HL-60/S4 treated with retinoic acid at 250 ng/mL for 4 days and 3 days (cell line): ENCODE measurements around the gene BTRC.
"Not testable (repeated sequence)": the region's sequence is repeated elsewhere in the genome, so short reads cannot be mapped to it uniquely, and the experiment has no call there.

Experiments used
- in situ Hi-C: fragments of 300-500 bp; cut with MboI; formaldehyde crosslinking; loops from 2 replicates; pipeline ENCODE4 v1.7.0; 2022; ENCODE audit warnings: low sequenced_read_pairs

The BTRC gene

DNA sequence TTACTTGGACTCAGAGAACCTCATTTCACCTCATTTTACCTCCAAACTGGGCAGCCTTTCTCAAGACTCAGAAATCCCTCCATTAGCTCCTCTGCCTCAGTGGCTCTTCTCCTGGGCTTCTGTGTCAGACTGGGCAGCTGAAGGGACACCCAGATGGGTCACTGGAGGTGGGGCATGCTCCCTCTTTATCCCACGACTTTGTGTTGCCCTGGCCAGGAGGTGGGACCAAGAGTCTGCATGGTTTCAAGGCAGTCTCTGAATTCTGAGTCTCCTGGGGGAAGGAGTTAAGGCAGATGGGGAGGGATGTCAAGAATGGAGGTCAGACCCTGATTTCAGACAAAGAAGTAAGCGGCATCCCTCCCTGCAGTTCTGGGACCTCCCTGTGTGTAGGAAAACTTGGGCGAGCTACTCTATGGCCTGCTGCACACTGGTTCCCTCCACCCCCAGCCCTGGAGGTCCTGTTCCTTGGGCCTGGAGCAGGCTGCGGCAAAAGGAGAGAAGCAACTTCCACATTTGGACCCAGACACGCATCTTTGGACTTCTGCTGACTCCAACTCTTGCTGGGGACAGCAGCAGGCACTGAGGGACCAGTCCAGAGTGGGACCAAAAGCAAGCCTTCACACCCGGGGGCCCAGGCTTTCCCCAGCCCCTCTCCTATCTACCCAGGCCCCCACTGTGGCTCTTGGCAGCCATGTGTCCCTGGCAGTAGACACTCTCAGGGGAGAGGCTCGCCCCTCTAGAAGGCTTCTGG, 223.3 kb downstream of the BTRC start:
- in situ Hi-C loops, result no loop called here

DNA sequence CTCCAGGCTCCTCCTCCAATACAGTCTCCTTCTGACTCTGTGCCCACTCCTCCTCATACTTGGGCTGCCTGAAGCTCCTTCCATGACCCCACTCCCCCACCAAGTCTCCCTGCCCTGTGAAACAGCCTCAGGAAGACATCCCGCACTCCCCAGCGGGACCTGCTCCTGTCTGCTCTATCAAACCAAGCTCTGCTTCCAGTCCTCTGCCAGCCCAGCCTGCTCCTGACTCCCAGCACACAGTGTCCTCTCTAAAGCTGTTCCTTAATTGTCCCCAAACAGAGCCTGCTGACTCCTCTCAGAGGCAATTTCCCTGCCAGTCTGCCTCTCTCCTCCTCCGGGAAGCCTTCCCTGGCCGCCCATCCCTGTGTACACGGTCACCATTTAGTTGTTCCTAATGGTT, 224.2 kb downstream of the BTRC start:
- in situ Hi-C loops, result no loop called here

DNA sequence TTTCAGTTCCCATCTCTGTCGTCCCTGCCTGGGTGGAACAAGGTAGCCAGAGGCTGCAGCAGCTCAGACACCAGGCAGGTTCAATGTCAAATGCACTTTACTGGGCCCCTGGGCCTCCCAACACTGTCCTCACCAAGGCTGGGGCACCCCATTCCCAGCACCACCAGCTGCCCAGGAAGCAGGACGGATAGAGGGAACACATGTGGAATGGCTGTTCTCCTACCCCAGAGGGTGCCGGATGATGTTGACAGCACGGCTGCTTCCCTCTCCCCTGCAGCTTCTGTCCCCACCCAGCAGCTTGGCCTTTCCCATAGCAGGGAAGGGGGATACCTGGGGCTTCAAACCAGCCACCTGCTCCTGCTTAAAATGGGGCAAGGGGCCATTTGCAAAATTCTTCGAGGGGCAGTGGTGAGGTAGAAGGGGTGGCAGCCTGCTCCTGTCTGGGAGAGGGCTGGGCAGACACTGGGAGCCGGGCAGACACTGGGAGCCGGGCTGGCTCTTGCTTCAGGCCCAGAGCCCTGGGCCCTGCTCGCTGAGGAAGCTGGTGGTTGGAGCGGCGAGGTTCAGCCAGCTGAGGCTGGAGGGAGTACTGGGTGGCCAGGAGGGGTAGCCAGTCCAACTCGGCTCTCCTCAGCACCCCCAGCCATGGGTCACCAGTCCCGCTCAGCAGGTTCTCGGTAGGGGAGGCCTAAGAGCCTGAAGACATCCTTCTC, 225.0 kb downstream of the BTRC start:
- in situ Hi-C loops, result no loop called here

DNA sequence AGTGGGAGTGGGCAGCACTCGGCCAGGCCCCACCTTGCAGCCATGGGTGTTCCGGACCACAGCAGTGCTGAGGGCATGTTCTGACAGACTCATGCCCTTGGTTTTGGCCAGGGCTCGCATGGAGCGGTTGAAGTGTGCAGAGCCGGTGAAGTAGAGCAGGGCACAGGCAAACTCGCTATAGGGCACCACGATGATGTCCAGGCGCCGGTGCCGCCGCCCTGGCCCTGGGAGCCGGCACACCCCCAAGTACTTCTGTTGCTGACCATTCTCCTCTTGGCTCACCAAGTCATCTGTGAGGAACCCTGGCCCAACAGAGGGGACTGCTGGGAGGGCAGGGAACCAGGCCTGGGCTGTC, 225.5 kb downstream of the BTRC start:
- in situ Hi-C loops, result no loop called here

DNA sequence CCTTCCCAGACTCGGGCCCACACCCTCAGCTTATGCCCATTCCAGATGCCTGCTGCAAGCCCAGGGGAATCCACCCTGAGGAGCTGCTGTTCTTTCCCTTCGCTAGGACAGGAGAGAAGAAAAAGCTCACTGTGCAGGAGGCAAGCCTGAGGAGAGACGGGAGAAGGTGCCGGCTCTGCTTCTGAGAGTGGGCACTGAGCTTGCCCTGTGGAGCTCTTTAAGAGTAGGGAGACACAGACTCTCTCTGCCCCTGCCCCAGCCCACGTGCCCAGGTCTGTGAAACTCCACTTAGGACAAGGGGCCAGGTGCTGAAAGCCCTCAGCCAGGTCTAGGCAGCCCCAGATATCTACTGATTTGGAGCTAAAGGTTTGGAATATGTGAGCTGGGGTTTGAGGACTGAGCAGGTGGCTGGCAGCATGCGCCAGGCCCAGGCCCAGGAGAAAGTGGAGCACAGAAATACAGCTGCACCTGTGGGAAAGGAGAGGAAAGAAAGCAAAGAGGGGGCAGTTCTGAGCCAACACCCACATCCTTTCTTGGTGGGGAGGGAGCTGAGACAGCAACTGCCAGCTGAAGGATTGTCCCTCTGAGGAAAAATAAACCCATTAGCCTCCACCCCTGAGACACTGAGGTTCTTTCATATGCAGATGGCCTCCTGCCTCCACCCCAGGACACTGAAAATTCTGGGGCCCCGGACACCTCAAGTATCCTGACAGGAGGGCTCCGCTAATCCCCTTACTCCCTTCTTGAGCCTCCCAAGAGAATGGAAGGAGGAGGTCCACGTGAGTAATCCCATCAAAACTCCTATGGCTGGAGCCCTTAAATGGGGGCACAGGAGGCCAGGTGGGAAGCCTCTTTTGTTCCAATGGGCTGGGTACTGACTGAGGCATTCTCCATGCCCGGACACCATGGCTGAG, 226.8 kb downstream of the BTRC start:
- in situ Hi-C loops, result no loop called here

DNA sequence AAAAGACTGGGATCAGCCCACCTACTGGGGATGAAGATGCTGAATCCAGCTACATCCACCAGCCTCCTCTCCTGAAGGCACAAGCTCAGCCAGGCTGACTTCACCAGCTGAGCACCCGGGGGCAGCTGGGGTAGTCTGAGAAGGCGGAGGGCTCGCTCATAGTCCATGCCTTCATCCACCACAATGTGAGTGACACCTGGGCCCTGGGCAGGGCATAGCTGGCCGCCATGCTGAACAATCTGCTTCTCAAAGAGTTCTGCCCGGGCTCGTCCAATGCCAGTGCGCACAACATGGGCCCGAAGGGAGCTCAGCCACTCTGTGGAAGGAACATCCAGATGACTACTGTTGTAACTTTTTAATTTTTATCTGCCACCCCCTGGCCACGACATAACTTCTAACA, 231.9 kb downstream of the BTRC start:
- in situ Hi-C loops, result no loop called here

DNA sequence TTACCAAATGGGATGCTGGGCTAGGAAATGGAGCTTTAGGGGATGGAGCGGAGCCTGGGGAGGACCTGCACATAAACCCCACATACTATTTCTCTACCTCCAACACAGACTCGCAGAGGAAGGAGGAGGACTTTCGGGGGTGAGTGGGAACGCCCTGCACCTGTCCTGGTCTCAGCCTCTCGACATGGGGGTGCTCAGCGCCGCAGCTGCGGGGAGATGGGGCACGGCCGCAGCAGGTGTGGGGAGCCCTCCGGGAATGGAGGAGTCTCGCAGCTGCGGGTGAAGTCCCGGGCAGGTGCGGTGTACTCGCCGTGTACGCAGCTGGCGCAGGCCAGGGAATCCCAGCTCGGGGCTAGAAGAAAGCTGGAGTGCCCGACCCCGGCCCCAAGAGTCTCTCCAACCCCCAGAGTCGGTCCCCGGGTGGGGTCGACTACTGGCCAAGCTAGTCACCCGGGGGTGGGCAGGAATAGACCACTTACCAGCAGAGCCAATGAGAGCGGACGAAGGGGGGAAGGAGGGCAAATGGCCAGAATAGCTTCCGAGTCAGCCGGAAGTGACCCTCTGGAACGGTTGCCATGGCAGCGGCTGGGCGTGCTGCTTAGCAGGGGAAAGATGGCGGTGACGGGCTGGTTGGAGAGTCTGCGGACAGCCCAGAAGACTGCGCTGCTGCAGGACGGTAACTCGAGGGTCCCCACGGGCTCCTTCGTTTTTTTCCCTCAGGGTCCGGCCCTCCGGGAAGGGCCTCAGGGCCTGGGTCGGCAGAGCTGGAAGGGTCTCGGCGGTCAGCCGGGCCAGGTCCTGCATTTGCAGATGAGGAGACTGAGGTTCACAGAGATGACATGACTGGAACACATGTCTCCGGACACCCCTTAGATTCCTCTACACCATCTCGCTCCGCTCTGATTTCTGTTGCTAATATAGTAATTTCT, 234.0 kb downstream of the BTRC start, which contains the start of the genes DPCD and POLL:
TSS of gene DPCD (plus strand) at position 597 of the 929 bp plus-strand sequence. CDS start at position 613, 16 bp downstream.
TSS of gene POLL (minus strand) at position 533 of the 929 bp plus-strand sequence. CDS start 897 bp downstream, outside the sequence.
- in situ Hi-C loops, result no loop called here

DNA sequence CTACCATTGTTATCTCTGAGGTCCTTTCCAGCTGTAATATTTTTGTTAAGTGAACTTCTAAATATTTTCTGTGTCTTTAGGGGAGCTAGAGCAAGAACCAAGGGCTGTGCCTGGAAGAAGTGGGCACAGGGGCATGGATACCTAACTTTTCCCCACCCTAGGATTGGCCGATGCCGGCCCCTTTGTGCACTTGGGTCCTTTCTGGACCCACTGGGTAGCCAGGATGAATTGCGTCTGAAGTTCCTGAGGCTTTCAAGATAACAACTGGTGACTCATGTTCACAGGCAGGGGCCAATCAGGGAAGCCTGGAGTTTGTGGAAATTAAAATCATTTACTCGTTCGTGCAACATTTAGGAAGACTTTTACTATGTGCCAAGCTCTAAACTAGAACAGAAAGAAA, 234.9 kb downstream of the BTRC start:
- in situ Hi-C loops, result no loop called here

DNA sequence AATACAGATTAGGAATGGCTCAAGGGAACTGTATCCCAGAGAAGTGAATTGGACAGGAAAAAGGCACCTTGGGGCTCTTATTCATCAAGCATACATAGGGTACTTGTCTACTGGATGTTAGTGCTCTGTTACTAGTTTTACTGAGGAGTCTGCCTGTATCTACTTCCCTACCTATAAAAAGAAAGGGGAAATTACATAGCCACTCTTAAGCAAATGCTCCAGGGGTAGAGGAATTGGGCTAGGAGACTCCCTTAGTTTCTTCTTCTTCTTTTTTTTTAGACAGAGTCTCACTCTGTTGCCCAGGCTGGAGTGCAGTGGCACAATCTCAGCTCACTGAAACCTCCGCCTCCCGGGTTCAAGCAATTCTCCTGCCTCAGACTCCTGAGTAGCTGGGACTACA, 239.4 kb downstream of the BTRC start:
- in situ Hi-C loops, result not testable (repeated sequence)

DNA sequence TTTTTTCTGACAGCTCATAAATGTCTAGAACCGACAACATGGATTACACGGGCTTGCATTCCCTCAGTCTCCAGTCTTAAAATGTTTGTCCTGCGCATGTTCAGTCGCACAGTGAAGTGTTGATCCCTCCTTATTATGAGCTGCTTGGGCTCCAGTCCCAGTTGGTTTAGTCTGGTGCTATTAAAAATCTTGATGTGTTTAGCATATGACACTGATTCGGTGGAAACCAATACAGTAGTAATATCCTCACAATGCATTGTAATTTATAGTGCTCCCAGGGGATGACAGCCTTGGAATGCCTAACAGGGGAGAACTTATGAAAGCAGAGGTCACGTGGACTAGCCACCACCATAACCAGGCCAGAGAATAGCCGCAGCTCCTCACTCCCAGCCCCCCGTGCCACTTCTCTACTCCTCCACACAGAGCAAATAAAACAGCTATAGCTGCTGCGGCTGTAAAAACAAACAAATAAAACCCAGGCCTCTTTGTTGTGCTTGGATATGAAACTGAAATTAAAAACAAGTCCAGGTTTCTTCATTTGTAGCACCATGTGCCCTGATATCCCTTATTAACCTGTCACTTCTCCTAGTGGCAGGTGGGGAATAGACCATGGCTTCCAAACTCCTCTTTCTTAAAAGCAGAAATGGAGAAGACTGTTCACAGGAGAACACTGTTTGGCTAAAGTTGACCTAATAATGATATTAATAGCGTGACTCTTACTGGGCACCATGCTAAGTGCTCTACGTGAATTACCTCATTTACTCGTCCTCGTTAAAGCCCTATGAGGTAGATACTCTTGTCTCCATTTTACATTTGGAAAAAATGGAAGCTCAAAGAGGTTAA, 241.8 kb downstream of the BTRC start:
- in situ Hi-C loops, result no loop called here

DNA sequence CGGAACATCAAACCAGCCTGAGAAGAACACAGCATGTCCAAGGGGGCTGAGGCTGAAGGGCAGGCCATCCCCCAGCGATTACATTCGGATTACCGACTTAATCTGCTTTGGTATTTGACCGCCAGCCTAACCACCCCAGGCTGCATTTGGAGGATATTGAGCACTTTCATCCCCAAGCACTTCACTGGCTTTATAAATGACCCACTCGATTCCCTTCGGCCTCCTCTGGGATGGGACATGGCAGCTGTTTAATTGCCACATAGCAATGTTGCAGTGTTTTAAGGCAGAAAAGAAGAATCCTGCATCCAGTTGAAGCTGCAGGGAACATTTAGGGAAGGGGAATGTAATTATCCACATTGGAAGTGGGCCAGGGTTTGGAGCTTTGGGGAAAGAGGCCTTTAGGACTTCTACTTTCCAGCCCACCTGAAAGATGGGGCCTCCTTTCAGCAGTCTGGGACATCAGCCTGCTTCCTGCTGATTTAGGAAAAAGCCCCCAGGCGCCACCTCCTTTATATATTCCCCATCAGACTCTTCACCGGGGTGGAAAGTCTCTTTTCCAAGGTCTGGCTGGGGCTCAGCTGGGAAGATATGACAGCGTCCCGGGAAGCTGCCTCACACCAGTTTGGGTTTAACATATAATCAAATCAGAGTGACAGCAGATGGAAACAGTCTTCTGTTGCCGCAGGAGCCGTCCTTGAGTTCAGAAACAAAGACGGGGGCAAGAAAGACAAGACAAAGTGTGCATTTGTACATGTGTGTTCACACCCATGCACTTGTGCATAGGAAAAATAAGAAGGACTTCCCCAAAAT, 243.3 kb downstream of the BTRC start:
- in situ Hi-C loops, result no loop called here

DNA sequence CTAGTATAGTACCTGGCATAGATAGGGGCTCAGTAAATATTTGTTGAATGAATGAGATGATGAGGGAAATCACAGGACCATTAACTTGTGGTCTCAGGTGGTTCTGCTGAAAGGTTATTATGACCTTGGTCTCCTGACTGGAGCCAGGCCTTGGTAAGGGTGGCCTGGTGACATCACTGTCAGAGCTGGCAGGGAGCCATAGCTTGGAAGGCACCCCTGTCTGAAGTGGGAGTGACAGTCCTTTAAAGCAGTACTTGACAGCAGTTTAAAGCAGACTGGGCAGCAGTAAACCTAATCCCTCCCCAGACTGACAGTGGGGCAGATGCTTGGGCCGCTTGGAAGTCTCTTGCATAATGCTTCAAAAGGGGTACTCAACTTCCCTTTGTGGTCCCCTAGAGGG, 247.6 kb downstream of the BTRC start:
- in situ Hi-C loops, result no loop called here

DNA sequence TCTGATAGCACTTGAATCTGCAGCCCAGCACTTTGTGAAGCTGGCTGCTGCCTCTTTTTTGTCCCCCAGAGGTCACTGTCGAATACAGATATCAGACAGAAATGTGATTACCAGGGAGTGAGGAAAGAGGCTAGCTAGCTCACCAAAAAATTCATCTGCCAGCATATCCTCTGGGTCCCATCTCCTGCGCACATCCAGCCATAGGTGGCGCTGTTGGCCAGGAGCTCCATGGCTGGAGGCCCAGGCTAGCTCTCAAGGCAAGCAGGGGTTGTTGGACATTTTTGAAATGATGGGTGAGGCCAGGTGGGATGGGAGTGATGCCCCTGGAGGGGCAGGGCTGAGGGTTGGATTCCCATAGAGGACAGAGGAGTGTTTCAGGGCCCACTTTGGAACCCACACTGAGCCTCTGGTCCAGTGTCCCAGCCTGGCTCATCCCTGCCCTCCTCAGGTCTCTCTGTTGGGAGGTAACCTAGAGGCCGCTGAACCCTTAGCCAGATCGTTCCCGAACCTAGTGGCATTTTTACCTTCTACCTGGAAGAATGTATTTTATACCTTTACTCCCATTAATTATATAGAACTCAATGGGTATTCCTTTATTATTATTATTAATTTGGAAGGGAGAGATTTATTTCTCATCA, 248.9 kb downstream of the BTRC start:
- in situ Hi-C loops, result no loop called here
